CD4-positive, alpha-beta T cell treated with Interleukin-17A for 4 hours (primary cell): Measurements from ENCODE around the gene SMPDL3B.
A peak's percentile ranks its signal among the peaks of the same experiment; 100 is the strongest.

ENCODE experiments used
- DNase-seq: peaks from one replicate; pipeline ENCODE4 v3.0.0-alpha.2; 2020; ENCODE audit warnings: mixed read lengths

The SMPDL3B gene

GRCh38 chr1:27941671-27942540 lies 7.1 kb downstream of the SMPDL3B start:
- DNase-seq = no peak

DNA sequence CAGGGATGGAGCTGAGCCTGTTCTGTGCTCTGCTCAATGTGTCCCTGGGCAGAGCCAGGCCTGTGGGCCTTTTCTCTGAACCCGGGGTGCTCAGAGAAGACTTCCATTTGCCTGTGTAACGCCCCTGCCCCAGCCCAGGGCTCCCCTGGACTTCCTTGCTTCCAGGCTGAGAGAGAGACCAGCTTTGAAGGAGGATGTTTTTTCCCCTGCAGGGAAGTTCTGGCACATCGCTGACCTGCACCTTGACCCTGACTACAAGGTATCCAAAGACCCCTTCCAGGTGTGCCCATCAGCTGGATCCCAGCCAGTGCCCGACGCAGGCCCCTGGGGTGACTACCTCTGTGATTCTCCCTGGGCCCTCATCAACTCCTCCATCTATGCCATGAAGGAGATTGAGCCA lies 10.2 kb downstream of the SMPDL3B start:
- DNase-seq = no peak

DNA sequence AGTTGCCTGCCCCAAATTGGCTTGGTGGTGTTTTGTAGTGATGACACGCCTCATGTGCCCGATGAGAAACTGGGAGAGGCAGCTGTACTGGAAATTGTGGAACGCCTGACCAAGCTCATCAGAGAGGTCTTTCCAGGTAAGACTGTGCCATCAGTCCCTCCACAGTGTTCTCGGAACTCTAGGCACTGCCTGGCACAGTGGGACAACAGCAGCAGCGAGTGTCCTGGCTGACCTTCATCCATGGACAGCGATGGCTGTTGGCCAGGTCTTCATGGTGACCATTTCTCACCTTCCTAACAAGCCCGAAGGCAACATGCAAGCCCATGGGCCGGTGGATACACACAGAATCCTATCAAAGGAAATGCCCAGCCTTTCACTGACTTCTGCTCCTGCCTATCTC lies 14.2 kb downstream of the SMPDL3B start:
- DNase-seq = no peak

DNA sequence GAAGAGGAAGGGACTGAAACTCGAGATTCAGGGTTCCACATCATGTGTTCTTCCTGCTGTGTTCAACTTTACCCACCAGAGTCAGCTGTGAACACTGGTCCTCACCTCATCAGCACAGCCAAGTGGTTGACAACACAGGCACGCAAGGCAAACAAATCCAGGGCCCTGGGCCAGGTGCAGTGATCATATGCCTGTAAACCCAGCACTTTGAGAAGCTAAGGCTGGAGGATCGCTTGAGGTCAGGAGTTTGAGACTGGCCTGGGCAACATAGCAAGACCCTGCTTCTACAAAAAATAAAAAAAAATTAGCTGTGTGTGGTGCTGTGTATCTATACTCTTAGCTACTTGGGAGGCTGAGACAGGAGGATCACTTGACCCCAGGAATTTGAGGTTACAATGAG lies 16.6 kb downstream of the SMPDL3B start:
- no peak for DNase-seq

GRCh38 chr1:27952147-27952546 lies 17.3 kb downstream of the SMPDL3B start:
- no peak for DNase-seq

DNA sequence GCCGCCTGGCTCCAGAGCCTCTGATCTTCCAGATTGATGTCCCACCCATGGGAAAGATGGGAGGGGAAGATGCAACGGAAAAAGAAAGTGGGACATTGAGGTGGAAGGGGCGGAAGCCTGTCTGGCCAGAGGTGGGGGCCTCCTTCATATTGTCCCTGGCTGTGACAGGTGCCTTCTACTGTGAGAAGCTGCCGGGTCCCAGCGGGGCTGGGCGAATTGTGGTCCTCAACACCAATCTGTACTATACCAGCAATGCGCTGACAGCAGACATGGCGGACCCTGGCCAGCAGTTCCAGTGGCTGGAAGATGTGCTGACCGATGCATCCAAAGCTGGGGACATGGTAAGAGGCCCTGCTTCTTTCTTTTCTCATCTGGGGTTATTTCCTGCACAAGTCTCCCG lies 19.4 kb downstream of the SMPDL3B start:
- DNase-seq = no peak

- DNase-seq = no peak
Measured at GRCh38 chr1:27955076-27955475, 20.3 kb downstream of the SMPDL3B start.

DNA sequence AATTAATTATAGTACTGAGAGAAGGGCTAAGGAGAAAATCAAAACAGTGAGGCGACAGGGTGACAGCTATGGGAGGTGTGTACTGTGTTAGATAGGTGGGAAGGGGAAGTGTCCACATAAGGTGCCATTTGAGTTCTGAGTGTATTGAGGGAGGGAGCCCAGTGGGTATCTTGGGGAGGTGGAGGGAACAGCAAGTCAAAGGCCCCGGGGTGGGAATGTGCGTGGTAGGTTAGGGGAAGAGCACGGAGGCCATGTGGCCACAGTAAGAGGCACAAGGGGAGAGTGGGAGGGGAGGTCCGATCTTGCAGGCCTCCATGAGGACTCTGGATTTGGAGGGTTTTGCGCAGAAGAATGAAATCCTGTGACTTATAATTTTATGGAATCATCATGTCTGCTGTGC lies 22.0 kb downstream of the SMPDL3B start:
- no peak for DNase-seq

- DNase-seq = no peak
Measured at GRCh38 chr1:27957655-27958054, 22.9 kb downstream of the SMPDL3B start.

- no peak for DNase-seq
Measured at GRCh38 chr1:27958513-27958912, 23.7 kb downstream of the SMPDL3B start.

DNA sequence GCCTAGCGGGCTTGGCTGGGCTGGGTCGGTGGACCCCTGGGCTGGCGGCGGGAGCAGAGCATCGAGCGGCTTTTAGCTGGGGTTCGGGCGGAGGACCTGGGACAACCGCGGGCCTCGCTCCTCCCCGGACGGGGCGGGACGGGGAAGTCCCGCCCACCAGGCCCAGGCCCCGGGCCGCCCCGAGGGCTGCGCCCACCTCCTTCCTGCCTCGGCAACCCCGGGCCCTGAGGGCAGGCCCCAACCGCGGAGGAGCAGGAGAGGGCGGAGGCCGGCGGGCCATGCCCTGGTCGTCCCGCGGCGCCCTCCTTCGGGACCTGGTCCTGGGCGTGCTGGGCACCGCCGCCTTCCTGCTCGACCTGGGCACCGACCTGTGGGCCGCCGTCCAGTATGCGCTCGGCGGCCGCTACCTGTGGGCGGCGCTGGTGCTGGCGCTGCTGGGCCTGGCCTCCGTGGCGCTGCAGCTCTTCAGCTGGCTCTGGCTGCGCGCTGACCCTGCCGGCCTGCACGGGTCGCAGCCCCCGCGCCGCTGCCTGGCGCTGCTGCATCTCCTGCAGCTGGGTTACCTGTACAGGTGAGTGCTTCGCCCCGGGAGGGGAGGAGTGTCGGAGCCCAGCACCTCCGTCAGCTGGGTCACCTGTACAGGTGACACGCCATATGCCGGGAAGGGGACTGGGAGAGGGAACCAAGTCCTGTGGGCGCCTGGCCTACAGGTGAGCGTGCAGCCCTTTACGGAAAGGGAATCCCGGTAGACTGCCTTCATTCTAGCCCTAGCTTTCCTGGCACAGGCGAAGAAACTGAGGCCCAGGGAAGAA lies 25.2 kb downstream of the SMPDL3B start, which contains the start of gene XKR8:
XKR8 (plus strand) TSS at position 182 of the 812 bp plus-strand sequence; CDS start at position 279, 97 bp downstream.
- peak; percentile 91 for DNase-seq

DNA sequence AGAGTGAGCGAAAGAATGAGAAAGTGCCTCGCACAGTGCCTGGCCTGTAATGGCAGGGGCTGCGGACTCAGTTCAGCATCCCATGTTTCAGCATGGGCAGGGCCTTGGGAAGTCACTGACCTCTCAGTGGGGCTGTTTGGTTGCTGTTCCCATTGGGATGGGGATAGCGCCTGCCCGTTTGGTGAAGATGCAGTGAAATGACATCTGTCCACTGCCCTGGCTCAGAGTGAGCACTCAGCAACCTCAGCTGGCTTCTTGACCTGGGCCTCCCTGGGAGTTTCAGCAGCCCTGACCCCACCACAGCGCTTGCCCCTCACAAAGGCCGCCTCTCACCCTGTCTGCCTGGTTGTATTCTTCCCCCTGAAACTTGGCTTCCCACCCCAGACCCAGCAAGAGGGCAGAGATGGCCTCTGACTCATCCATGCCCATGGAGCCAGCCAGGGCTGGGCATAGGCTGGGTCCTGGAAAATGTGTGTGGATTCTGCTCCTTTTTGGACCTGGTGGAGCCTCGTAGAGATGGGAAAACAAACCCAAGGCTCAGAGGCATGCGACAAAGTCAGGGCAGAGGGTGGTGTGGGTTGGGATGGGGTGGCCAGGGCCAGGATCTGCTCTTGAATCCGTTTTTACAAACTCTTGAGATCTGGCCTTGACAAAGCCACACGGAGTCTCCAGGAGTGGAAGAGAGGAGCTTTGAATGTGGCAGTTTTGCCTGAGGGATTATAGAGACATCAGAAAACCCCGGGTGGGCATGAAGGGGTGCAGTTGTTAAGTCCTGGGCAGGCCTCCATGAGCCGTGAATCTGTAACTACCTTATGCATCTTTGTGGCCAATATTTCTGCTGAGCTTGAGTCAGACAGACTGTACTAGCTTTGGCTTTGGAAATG lies 26.2 kb downstream of the SMPDL3B start:
- no peak for DNase-seq

GRCh38 chr1:27961646-27962221 lies 26.9 kb downstream of the SMPDL3B start:
- DNase-seq = no peak

- no peak for DNase-seq
Measured at GRCh38 chr1:27963393-27963792, 28.6 kb downstream of the SMPDL3B start.

DNA sequence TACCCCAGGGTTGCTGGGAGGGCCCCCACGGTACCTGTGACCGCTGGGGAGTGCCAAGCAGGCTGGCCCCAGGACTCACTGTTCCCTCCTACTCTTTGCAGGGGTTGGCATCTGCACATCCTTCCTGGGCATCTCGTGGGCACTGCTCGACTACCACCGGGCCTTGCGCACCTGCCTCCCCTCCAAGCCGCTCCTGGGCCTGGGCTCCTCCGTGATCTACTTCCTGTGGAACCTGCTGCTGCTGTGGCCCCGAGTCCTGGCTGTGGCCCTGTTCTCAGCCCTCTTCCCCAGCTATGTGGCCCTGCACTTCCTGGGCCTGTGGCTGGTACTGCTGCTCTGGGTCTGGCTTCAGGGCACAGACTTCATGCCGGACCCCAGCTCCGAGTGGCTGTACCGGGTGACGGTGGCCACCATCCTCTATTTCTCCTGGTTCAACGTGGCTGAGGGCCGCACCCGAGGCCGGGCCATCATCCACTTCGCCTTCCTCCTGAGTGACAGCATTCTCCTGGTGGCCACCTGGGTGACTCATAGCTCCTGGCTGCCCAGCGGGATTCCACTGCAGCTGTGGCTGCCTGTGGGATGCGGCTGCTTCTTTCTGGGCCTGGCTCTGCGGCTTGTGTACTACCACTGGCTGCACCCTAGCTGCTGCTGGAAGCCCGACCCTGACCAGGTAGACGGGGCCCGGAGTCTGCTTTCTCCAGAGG lies 31.8 kb downstream of the SMPDL3B start:
- no peak for DNase-seq

- no peak for DNase-seq
Measured at GRCh38 chr1:27967106-27967883, 32.5 kb downstream of the SMPDL3B start.

- no peak for DNase-seq
Measured at GRCh38 chr1:27967884-27968466, 33.2 kb downstream of the SMPDL3B start.

DNA sequence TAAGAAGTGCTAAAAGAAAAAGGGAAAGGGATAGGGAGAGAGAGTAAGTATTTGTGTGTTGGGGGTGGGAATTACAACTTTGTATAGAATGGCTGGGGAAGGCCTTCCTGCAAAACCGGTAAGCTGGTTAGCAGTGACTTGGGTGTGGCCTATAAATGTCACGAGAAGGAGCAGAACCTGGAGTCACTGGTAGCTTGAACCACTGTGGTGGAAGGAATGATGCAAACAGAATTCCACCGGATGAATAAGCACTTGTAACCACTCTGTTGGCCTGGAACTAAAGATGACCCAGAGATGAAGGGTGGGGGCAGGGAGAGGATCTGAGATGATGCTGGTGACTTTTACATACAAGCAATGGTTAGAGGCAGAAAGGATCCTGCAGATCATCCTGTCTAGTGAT lies 33.9 kb downstream of the SMPDL3B start:
- no peak for DNase-seq

GRCh38 chr1:27970401-27970800 lies 35.6 kb downstream of the SMPDL3B start:
- DNase-seq = no peak

GRCh38 chr1:27971674-27972073 lies 36.9 kb downstream of the SMPDL3B start:
- no peak for DNase-seq

DNA sequence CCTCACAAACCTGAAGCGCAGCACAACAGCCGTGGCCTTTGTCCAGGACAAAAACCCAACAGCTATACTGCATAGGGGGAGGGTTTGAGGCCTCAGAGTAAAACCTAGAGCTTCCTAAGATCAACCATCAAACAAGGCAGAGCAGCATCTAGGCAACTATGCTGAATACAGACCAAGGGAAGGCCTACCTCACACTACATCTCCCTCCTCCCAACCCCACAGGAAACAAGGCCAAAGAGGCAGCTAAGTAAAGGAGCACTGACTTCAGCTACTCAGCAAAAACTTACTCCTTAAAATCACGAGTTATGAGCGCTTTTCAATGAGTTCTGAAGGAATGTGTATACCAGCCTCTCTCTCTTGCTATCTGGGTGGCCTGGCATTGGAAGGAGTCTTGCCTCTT lies 37.3 kb downstream of the SMPDL3B start:
- no peak for DNase-seq
